CD4-positive, alpha-beta T cell treated with Interleukin-6 at 100 ng/mL for 8 hours (primary cell): ENCODE measurements around the gene SLC51A.
"Not testable (repeated sequence)": the region's sequence is repeated elsewhere in the genome, so short reads cannot be mapped to it uniquely, and the experiment has no call there.

ENCODE experiments used
- DNase-seq: peaks from one replicate; pipeline ENCODE4 v3.0.0-alpha.2; 2020; ENCODE audit warnings: mixed read lengths, low spot score

SLC51A gene

DNA sequence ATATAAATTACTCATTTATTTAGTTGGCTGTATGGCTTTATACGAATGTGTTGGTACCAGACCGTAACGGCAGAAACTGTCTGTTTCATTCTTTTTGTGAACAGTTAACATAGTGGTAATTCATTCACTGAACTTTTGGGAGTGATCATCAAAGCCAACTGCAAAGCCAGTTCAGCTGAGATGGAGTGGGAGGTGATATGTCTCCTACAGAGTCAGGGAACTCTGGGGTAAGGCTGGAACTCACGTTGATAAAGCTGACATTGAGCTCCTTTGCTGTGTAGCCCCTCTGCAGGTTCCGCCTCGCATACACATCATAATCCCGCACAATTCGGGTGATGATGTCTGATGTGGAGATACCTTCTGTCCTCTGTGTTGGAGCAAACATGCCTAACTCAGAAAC lies 25.4 kb downstream of the SLC51A start:
- no peak for DNase-seq

DNA sequence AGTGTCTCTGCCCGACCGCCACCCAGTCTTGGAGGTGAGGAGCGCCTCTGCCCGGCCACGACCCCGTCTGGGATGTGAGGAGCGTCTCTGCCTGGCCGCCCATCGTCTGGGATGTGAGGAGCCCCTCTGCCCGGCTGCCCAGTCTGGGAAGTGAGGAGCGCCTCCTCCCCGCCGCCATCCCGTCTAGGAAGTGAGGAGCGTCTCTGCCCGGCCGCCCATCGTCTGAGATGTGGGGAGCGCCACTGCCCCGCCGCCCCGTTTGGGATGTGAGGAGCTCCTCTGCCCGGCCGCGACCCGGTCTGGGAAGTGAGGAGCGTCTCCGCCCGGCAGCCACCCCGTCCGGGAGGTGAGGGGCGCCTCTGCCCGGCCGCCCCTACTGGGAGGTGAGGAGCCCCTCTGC lies 27.8 kb downstream of the SLC51A start:
- not testable (repeated sequence) for DNase-seq

DNA sequence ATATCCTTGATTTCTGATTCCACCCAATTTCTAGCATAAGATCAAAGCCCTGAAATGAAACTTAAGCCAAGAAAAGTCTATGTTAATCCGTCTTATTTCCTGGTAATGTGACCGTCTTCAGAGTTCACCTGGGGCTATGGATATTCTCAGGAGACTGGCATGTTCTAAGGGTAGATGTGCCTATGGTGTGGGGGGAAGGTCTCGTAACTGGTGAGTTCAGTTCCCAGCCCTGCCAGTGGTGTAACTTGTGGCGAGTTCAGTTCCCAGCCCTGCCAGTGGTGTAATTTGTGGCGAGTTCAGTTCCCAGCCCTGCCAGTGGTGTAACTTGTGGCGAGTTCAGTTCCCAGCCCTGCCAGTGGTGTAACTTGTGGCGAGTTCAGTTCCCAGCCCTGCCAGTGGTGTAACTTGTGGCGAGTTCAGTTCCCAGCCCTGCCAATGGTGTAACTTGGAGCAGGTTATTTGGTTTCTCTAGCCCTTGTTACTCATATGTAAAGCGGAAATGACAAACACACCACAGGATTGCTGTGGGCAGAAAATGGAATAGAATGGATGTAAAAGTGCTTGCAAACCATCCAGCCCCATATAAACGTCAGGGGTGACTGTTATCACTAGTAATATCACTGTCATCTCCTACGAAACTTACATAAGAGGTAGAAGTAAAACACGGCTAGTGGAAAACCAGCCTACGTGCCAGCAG lies 30.4 kb downstream of the SLC51A start:
- no peak for DNase-seq

DNA sequence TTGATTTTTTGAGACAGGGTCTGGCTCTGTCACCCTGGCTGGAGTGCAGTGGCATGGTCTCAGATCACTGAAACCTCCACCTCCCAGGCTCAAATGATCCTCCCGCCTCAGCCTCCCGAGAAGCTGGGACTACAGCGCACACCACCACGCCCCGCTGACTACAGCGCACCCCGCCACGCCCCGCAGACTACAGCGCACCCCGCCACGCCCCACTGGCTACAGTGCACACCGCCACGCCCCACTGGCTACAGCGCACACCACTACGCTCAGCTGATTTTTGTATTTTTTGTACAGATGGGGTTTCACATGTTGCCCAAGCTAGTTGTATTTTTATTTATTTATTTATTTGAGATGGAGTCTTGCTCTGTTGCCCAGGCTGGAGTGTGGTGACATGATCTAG lies 35.6 kb downstream of the SLC51A start:
- no peak for DNase-seq

DNA sequence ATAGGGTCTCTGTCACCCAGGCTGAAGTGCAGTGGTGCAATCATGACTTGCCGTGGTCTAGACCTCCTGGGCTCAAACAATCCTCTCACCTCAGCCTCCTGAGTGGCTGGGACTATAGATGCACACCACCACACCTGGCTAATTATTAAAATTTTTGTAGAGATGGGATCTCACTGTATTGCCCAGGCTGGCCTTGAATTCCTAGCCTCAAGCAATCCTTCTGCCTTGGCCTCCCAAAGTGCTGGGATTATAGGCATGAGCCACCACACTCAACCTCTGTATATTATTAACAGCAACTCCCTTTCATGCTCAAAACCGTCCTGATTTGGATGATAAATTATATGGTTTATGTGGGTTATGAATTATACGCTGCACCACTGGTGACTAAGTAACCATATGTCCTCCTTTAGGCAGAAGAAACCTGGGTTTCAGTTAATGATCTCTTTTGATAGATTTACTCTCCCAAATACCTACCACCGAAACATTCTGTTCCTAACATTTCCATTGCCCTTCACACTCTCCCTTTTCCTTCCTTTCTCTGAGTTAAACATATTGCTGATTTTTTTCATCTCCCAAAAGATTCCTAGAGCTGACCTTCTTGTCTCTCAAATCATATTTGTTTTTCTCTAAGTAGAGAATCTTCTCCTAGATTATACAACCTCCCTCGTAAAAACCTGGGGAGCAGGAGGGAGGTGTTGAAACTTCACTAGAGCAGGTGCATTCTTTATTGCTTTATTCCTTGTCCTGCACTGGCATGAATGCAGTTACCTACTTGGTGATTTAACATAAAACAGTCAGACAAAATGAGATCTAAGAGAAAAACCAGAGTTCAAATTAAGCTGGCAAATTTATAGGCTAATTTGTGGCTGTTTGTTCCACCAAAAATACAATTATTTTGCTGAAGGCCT lies 38.3 kb downstream of the SLC51A start:
- DNase-seq, result no peak

DNA sequence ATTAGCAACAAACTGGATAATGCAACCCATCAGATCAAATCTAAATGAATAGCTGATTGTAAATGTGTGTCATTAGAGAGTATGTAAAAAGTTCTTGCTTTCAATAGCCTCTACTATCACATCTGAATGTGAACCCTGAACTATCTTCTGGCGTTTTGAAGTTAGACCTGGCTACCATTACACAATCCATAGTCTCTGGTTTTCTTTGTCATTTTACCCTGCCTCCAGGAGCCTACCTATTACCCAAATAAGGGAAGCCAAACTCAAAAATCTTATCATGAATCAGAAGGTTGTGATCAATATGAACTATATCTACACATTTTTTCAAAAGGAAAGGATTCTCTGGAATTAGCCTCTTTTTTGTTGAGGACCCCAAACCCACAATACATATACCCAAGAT lies 39.4 kb downstream of the SLC51A start:
- DNase-seq, result no peak

DNA sequence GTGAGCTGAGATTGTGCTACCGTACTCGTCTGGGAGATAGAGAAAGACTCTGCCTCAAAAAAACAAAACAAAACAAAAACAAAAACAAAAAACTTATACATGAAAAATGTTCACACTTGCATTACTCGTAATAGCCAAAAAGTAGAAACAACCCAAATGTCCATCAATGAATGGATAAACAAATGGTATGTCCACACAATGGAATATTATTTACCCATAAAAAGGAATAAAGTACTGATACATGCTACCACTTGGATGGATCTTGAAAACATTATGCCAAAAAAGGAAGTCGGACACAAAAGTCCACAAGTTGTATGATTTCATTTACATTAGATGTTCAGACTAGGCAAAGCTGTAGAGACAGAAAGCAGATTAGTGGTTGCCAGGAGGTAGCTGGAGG lies 44.5 kb downstream of the SLC51A start:
- no peak for DNase-seq

DNA sequence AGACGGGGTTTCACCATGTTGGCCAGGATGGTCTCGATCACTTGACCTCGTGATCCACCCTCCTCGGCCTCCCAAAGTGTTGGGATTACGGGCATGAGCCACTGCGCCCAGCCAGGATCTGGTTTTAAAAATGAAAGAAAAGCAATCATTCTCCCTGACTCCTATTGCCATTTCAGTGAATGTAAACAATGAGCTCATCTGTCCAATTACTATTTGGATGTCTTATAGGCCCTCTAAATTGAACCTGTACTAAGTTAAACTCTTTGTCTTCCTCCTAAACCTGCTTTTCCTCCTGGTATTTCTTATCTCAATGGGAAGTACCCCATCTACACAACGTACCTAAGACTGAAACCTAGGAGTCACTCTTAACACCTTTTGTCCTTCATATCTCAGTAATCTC lies 47.5 kb downstream of the SLC51A start:
- DNase-seq, result no peak

DNA sequence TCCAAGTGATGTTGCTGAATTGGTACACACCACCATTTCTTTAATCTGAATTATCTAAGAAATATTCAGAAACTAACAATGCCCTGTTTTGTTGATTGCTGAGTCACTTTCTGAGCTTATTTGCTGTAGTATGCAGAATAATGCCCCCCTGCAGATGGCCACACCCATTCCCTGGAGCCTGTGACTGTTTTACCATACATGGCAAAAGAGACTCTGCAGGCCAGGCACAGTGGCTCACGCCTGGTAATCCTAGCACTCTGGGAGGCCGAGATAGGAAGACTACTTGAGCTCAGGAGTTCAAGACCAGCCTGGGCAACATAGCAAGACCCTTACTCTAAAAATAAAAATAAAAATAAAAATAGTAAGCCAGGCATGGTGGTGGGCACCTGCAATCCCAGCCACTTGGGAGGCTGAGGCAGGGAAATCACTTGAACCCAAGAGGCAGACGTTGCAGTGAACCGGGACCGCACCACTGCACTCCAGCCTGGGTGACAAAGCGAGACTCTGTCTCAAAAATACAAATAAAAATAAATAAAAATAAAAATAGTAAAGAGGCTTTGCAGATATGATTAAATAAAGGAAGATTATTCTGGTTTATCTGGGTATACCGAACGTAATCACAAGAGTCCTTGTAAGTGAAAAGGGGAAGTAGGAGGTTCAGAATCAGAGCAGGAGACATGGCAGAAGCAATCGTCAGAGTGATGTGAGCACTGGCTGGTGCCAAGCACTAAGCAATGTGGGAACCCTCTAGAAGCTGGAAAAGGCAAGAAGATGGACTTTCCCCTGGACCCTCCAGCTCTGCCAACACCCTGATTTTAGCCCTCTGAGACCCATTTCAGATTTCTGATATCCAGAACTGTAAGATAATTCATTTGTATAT lies 52.2 kb downstream of the SLC51A start:
- DNase-seq, result no peak

DNA sequence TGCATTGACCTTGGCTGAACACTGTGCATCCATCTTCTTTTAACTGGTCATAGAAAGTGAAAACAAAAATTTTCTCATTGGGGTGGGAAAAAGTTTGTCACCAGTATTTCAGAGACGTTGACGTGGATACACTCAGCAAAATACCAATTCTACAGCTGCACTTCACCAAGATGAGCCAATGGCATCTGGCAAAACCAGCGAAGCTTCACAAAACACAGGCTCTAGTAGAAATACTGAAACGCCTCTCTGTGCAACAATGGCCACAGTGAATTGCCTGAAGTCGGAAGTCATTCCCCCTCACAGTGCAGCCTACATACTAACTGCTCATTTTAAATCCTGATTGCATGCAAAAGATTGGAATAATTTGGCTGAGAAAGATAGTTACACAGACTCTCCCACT lies 54.2 kb downstream of the SLC51A start:
- DNase-seq, result no peak

DNA sequence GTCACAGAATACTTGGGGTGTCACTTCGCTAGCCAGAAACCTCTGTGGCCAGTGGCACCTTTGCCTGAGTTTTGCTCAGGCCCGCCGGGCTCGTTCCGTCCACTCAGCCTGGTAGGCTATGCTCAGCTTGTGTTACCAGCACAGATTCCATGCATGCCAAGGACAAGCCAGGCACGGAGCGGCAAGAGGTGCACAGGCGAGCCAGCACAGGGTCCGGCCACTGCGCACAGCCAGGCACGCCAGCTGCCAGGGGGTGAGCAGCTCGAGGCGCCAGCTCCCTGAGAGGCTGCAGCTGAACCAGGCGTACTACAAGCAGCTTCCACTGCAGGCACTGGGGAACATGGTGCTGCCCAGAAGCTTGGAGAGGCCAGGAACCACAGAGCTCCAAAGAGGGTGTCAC lies 56.5 kb downstream of the SLC51A start:
- no peak for DNase-seq

DNA sequence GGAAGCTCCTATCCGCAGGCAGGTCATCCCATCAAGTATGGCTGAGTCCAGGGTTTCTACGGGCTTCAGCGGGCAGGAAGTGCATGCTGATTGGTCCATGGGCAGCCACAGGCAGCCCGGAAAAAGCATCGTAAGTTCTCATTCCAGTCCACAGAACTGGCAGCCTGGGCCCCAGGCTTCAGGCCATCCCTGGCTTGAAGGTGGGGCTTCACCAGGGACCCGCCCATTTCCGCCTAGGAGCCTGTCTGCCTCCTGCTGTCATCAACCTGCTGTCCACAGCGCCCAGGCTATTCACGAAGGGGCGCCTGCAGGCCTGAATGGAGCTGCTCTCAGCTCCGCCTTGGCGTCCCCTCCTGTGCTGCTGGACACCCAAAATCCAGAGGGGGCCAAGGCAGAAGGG lies 57.3 kb downstream of the SLC51A start:
- no peak for DNase-seq

DNA sequence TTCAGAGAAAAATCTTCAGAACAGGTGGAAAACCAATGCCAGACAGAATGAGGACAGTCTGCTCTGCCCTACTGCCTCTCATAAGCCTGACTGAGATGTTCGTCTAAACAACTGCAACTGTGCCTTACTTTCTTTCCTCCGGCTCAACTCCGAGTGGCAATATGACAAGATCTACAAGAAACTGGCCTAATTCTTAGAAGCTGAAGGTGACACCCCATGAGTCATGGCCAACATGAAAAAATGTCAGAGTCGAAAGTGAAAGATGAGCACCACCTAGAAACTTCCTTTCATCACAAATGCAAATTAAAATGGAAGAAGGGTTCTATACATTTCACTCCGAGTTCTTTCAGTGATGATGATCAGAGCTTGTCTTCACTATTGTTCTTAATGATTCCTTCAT lies 58.3 kb downstream of the SLC51A start:
- peak; percentile 78 for DNase-seq

DNA sequence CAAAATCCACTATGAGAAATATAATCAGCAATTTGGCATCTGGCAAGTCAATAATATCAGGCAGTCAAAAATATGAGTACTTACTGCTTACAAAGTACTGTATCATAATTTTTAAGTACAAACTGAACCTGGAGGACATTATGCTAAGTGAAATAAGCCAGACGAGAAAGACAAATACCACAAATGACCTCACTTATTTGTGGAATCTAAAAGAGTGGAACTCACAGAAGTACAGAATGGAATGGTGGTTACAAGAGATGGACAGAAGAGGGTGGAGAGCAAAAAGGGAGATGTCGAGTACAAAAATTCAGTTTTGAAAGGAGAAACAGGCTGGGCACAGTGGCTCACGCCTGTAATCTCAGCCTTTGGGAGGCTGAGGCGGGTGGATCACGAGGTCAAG lies 58.8 kb downstream of the SLC51A start:
- DNase-seq, result no peak

DNA sequence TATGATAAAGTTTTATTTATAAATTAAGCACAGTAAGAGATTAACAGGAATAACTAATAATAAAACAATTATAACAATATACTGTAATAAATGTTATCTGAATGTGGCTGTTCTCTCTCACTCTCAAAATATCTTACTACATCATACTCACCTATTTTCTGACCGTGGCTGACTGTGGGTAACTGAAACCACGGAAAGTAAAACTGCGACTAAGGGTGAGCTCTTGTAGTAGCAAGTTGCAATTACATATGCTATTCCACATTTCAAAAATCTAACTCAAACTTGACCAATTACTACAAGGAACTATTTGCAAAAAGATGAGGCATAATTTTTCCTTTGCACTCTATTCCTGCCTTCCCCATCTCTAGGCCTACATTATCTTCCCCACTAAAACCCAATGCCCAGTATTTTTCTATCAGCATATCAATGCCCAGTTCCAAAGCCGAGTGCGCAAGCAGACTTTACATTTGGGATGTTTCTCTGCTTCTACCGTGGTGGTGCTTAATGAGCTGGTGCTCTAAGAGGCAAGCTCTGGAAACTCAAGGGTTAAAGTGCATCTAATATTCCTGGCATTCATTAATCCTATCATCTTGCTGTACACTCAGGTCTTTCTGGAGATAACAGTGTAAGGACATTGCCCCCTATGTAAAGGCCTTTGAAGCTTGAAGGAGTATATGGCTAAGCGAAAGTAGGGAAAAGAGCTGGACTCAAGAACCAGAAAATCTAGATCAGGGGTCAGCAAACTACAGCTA lies 64.5 kb downstream of the SLC51A start:
- no peak for DNase-seq

DNA sequence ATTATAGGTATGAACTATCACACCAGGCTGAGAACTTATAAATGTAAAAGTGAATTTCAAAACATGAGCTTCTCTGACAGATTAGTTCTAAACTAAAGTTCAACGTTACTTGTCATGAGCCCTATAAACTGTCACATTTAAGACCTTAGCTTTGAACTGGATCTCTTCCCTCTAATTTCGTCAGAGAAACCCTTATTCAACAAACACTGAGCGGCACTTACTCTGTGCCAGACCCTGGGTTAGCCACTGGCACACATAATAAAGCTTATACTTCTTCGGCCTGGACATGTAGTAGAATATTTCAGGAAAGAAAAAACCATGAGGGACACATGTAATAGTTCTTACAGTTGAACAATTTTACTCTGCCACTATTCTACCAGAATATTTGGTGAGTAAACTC lies 65.6 kb downstream of the SLC51A start:
- no peak for DNase-seq
